CD4-positive, alpha-beta T cell treated with Interferon alpha-2 for 1 hour (primary cell): Measurements from ENCODE around the gene TMEM95.
"Not testable (repeated sequence)": the region's sequence is repeated elsewhere in the genome, so short reads cannot be mapped to it uniquely, and the experiment has no call there.

Source experiments
- DNase-seq, 2 donors: peaks; one replicate each; pipeline ENCODE4 v3.0.0-alpha.2; 2020 to 2022

The TMEM95 gene

DNA sequence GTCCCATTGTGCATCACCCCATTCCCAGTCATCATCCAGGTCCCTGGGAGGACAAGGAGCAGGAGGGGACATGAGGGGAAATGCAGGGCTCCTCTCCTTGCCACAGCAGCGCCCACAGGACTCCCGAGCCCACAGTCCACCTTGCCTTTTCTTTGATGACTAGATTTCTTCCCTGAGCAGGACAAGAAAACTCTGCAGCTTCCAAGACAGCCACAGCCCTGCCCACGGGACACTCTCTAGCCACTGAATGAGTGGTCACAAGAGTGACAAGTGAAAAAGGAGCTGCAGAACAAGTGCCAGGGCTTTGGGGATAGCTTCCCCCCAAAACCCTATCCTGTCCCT lies 30.5 kb upstream of the TMEM95 start:
- DNase-seq = no peak

DNA sequence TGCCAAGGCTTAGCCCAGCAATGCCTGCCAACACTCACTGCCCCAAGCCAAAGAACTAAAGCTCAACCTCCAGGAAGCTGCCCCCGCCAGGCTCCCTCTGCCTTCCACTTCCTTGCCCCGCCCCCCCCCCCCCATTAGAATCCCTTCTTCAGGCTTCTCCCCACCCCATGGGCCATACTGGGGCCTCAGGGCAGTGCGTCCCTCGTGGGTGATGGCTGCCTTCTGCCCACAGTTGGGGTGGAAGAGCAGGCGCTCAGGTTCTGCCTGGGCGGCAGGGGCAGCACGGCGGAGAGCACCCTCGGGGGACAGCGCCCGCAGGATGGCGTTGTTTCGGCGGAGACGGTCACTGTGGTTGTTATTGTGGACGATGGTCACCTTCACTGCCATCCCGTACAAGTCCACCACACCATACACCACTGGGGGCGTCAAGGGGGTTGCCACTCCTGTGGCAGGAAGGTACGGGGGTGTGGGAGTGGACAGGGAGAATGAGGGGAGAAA lies 29.9 kb upstream of the TMEM95 start:
- DNase-seq = no peak

DNA sequence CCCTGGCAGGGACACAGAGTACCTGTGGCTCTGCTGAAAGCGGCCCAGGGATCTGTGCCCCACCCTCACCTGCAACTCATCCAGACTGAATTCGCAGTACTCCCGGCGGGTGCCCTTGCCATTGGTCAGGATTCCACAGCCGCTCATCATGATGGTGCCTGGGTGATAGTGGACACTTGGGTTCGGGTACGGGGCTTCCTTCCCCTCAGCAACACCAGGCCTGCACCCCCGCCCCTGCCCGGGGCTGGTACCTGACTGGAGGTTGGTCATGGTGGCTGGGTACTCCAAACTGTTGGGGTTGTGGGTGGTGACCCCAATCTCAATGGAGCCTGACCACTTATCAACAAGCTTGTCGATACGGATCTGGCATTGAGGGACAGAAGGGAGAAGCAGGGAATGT lies 28.8 kb upstream of the TMEM95 start:
- DNase-seq = no peak

DNA sequence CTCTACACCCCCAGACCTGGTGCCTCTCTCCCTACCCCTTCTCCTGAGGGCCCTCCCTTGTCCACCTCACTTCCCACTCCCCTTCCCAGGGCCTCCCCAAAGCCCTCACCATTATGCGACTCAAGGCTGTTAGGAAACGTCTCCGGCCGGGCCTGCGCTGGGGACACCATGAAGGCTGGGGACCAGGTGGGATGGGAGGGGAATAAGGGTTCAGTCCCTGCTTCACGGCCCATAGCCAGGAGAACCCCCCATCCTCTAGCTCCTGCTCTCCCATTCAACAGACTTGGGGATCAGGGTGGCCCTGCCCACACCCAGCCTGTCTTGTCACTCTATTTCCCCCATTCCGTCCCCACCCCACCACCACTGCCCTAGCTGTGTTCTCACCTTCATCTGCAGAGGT lies 27.9 kb upstream of the TMEM95 start:
- DNase-seq = no peak

DNA sequence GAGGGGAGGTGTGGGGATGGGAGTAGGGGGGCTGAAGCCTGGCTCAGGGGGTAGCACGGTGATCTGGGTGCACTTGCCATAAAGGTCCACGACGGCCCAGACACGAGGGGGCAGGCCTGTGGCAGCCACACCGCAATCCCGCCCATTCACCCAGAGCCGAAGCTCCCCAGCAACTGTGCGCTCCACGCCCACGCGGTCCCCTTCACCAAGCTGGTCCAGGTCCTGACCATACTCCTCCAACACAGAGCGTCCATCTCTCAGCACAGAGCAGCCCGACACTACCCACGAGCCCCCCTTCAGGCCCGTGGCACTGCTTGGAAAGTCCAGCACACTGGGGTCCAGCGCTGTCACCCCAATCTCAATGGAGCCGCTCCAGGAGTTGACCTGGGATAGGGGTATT lies 27.5 kb upstream of the TMEM95 start:
- DNase-seq = no peak

DNA sequence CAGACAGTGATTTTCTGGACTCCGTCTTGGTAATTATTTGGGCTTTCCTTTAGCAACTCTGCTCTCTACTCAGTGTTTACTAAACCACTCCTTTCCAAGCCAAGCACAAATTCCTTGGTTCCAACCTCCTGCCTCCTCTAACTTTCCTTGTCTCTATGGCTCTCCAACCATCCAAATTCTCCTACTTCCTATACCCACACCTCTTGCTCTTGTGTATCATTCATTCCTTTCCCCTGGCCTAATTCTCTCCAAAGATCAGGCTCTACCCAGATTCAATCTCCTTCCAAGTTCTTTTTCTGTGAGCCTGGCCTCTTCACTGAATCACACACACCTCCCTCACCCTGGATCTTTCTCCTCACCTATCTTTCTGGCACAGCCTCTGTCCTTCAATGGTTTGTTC lies 26.9 kb upstream of the TMEM95 start:
- DNase-seq = no peak

DNA sequence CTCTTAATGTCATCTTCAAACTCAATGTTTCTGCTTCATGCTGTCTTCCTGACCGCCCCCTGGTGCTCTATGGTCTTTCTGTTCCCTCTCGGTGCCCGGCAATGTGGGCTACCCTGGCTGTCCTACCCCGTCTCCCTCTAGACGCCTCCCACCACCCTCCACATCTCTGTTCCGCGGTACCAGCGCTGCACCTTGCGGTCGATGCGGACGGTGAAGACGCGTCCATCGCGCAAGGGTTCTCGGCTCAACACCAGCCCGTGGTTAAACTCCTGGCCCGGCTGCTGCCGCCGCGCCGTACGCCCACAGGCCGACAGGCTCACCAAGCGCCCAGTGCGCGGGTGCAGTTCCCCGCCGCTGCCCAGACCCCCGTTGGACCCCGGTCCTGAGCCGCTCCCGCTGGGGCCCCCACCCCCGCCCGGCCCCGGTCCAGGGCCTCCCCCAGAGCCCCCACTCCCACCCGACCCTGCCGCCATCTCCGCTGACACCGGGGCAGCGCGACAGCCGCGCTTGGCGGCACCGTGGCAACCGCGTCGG lies 26.0 kb upstream of the TMEM95 start, which contains the start of gene NEURL4:
TSS of gene NEURL4 (minus strand) at position 496 of the 534 bp plus-strand sequence. CDS start at position 473, 23 bp downstream.
- DNase-seq = peak in 1 of 2 donors; percentile 52

DNA sequence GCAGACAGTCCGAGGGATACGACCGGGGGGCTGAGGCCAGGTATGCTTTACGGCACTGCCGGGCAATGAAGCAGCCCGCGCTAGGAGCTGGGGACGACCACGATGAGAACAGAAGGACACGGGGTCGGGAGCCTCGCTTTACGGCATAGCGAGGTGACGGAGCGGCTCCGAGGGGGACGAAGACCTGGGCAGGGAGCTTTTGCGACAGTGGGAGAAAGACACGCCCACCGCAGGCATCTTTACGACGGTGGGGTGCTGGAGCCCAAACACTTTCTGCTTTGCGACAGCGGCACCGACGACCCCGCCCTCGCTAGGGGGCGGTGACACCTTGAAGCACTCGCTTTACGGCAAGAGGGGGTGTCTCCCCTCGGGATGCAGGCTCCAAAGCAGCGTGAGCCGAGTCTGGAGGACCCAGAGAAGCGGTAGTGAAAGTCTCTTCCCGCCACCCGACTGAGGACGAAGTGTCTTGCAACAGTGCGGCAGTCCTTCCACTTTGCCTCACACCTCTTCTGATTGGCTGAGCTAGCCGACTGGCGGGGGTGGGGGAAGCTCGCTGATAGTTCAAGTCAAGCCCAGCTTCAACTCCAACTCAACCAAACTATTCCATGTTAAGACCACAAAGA lies 25.5 kb upstream of the TMEM95 start:
- peak; percentile 98 for DNase-seq

DNA sequence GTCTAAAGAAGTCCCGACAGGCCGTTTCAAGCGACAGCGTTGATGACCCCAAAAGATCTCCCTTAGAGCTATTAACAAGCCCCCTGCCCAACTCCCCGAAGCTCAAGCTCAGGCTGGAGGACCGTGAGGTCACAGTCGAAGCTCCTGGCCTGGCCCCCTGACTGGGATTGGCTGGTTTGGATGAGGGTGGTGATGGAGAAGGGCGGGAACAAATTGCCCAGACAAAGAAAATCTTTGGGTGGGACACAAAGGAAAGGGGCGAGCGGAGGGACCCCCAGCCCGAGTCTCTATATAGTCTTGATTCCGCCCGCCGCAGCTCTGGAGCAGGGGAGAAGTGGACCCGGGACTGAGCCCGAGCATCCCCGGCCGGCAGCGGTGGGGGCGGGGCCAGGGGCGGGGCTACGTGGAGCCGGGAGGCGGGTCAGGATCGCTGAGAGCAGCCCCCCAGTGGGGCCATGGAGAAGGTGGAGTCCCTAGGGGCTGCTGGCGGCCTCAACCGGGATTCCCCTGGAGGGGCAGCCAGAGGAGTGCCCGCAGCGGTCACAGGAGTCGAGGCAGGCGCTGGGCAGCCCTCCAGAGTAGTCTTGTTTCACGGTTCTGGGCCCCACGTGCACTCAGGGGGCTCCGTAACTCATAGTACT lies 24.8 kb upstream of the TMEM95 start:
- DNase-seq = peak; percentile 82 to 86

DNA sequence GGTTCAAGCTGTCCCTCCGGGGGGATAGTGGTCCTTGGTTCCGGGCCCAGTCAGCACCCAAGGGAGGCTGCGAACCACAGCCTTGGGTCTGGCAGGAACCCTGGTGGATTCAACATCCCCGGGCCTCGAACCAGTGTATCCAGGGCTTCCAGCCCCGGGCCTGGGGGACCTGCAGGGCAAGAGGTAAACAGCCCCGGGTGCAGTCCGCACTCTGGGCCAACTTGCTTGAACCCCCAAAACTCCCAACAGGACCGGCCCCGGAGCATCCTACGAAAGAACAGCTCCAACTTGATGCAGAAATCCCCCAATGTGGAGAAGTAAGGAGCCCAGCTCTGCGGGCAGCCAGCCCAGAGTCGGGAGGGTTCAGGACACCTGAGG lies 24.3 kb upstream of the TMEM95 start:
- DNase-seq = no peak

DNA sequence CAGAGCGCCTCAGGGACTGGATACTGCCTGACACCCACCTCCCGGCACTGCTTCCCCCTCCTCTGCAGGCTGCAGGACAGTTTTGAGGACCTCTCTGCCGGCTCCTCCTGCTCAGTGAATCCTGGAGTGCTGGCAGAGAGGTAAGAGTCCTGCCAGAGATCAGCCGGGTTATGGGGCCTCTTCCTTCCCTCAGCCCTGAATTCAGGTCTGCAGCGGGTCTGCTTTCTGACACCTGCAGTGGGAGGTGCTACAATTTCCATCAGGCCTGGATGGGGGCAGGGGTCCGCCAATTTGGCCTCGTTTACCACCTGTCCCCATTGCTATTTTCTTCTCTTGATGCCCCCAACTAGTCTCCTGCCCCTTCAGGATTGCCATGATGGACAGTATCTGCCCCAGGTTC lies 22.8 kb upstream of the TMEM95 start:
- DNase-seq = no peak

DNA sequence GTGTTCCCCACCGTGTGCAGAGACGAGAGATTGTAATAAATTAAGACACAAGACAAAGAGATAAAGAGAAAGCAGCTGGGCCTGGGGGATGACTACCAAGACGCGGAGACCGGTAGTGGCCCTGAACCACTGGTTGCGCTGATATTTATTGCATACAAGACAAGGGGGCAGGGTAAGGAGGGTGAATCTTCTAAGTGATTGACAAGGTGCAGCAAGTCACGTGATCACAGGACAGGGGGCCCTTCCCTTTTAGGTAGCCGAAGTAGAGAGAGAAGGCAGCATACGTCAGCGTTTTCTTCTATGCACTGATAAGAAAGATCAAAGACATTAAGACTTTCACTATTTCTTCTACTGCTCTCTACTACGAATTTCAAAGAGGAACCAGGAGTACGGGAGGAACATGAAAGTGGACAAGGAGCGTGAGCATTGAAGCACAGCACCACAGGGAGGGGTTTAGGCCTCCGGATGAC lies 22.3 kb upstream of the TMEM95 start:
- DNase-seq = peak; percentile 43 to 72

DNA sequence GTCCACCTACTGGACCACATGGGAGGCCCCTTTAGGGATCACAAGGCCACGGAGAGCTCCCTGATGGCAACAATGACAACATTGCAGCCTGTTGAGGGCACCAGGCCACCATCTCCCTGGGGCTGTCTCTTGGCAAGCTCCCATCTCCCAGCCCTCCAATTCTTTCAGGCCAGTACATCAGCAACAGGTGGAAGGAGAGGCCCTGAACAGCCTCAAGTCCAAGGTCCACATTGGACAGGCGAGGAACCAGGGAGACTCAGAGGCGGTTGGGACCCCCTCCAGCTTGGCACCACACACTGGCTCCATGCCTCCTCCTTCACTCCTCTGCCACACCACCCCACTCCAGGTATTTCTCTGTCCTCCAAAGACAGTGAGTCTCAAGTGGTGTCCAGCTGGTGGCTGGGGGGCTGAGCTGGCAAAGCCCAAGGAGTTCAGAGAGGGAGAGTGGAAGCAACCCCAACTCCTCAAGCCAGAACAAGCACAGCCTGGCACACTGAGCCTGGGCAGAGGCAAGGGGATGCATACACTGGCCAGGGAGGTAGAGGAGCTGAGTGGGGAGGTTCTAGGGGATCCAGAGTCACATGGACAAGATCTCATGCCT lies 19.9 kb upstream of the TMEM95 start:
- DNase-seq = no peak

DNA sequence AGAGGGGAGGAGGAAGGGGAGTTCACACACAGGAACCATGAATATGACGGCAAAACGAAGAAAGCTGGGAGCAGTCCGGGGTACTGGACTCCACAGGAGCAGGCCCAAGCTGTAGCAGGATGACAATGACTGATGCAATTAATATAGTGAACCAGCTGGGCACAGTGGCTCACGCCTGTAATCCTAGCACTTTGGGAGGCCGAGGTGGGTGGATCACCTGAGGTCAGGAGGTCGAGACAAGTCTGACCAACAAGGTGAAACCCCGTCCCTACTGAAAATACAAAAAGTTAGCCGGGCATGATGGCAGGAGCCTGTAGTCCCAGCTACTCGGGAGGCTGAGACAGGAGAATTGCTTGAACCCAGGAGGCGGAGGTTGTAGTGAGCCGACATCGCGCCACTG lies 19.2 kb upstream of the TMEM95 start:
- not testable (repeated sequence) for DNase-seq

DNA sequence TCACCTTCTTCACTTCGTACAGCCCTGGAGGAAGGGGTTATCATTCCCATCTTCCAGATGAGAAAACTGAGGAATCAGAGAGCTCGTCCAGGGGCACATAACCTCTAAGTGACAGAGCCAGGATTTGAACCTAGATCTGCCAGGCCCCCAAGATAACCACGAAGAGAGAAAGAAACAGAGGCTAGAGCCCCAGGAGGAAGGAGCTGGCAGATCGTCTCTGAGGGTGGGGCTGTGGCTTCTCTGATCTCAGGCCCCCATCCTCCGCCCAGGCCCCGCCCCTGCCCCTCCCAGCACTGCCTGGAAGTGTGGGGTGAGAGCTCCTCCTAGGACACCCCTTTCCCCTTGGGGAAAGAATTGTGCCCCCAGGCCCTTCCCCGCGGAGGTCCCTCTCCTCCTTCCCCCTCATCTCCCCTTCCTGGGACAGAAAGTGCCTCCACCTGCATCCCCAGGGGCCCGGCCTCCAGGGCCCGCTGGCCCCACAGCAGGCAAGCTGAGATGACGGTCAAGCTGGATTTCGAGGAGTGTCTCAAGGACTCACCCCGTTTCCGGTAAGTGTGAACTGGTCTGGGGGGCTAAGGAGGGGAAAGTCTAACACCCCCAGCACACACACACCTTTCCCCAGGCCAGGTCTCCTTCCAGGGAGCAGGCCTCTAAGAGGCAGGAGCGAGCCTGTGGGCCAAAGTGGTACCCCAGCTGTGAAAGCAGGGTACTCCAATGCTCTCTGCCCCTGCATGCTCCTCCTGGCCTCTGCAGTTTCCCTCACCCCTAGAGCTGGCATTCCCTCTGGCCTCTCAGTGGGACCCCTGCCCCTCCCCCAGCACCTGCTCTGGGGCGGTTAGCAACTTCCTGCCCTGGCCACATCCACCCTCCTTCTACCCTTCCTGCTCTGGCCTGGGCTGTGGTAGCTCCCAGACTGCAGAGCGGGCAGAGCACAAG lies 18.4 kb upstream of the TMEM95 start, which contains the start of gene ACAP1:
TSS of gene ACAP1 (plus strand) at position 290 of the 936 bp plus-strand sequence. CDS start at position 496, 206 bp downstream.
- peak; percentile 82 to 89 for DNase-seq

DNA sequence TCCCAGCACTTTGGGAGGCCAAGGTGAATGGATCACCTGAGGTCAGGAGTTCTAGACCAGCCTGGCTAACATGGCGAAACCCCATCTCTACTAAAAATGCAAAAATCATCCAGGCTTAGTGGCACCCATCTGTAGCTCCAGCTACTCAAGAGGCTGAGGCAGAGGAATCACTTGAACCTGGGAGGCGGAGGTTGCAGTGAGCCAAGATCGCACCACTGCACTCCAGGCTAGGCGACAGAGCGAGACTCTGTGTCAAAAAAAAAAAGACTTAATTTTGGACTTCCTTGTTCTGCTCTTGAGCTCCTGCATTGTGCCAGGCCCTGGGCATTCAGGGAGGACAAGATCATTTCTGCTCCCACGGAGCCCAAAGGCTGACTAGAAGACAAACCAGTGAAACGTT lies 17.4 kb upstream of the TMEM95 start:
- not testable (repeated sequence) for DNase-seq

DNA sequence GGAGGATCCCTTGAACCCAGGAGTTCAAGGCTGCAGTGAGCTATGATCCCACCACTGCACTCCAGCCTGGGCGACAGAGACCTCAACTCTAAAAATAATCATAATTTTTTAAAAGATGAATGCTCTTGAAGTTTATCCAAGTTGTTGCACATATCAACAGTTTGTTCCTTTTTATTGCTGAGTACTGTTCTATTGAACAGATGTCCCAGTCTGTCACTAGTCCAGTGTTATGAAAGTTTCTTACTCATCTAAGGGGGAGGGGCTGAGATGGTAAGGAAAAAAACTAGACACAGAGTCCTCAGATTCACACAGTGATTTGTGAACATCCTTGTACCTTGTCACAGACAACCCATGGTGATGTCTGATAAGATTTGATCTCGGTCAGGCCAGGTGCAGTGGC lies 14.8 kb upstream of the TMEM95 start:
- DNase-seq = no peak

DNA sequence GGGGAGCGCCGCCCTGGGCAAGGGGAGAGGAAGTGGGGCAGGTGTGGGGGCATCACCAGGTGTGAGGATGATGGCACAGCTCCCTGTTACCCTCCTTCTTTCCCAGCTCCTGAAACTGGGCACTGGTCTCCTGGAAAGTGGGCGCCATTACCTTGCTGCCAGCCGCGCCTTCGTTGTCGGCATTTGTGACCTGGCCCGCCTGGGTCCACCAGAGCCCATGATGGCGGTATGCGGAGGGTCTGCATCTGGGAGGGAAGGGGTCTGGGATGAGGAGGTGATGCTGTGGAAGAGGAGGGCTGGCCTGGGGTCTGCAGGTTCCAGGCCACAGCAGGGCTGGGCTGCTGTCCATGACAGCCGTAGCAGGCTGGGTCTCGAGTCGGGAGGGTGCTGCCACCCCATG lies 13.1 kb upstream of the TMEM95 start:
- DNase-seq = no peak

DNA sequence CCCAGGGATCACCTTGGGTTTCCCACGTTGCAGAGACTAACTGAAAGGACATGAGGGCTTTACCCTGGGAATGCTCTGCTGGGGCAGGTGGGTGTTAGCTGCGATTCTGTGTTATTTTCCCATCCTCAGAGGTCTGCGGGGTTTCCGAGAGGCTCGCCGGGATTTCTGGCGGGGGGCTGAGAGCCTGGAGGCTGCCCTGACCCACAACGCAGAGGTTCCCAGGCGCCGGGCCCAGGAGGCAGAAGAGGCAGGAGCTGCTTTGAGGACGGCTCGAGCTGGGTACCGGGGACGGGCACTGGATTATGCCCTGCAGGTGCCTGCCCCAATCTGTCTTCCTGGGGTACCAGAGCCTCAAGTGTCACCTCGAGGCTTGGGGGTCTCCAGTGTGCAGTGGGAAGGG lies 11.7 kb upstream of the TMEM95 start:
- DNase-seq = no peak

DNA sequence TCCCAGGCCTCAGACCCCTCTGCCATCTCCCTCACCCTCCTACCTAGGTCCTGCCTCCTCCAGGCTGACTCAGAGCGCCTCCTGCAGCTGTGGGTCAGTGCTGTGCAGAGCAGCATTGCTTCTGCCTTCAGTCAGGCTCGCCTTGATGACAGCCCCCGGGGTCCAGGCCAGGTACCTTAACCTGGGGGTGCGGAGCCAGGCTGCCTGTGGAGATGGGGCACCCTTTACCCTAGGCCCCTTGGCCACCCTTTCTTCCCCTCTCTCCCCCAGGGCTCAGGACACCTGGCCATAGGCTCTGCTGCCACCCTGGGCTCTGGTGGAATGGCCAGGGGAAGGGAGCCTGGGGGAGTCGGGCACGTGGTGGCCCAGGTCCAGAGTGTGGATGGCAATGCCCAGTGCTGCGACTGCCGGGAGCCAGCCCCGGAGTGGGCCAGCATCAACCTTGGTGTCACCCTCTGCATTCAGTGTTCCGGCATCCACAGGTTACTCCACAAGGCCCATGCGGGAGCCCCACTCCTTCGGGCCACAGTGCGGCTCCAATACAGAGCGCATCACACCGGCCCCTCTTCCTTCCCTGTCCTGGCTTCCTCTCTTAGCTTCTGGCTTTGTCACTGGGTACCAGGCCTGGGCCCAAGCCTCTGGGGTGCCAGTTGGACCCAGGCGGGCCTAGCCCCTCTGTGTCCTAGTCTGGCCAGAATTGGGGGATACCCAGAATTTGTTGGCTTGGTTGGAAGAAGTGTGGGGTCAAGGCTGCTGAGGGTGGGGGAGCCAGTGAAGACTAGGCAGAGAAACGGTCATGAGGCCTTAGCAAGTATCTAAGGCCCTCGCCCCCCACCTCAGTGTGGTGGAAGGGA lies 8.0 kb upstream of the TMEM95 start:
- no peak for DNase-seq

DNA sequence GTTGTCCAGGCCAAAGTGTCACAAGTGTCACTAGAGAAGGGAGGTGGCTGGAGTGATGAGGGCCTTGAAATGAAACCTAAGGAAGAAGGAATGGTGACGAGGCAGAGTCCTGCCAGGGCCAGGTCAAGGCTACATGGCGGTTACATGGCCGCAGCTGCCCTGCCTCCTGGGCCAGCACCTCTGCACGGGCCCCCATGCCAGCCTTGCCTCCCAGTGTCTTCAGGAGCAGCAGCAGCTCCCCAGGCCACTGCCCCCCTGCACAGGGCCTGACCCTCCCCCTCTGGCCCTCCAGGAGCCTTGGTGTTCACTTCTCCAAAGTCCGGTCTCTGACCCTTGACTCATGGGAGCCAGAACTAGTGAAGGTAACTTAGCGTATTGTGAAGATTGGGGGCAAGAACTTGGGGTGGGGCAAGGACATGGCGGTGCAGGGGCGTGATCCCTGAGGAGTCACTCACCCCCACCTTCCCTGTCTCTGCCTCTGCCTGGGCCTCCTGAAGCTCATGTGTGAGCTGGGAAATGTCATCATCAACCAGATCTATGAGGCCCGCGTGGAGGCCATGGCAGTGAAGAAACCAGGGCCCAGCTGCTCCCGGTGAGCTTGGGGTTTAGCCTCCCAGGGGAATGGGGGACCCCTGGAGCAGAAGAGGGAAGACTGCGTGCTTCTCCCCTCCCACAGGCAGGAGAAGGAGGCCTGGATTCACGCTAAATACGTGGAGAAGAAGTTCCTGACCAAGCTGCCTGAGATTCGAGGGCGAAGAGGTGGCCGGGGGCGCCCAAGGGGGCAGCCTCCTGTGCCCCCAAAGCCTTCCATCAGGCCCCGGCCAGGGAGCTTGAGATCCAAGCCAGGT lies 7.1 kb upstream of the TMEM95 start:
- no peak for DNase-seq
